Left renal pelvis (tissue), 4 donors: Measurements from ENCODE around the gene RALBP1. TPM values are rescaled to one million over a fixed set of nuclear protein-coding genes. Genes with fewer than 3 reads are reported as not detected.
A peak's percentile ranks its signal among the peaks of the same experiment; 100 is the strongest.

ENCODE experiments used
- DNase-seq, 4 donors: peaks; one replicate each; pipeline ENCODE4 v3.0.0-alpha.2; 2013; ENCODE audit warnings: low read depth in 4 of 4, low spot score in 3 of 4
- polyA plus RNA-seq, 4 donors: library from polyadenylated mRNA; unstranded; fragments of 120-200 nt; gene quantifications; one replicate each; pipeline ENCODE4 v1.2.1, GENCODE V29; 2013; ENCODE audit not compliant: insufficient read length in 4 of 4

RALBP1 gene
- polyA plus RNA-seq, 4 donors, result 54.1 to 89.9 (median 83.9) TPM

DNA sequence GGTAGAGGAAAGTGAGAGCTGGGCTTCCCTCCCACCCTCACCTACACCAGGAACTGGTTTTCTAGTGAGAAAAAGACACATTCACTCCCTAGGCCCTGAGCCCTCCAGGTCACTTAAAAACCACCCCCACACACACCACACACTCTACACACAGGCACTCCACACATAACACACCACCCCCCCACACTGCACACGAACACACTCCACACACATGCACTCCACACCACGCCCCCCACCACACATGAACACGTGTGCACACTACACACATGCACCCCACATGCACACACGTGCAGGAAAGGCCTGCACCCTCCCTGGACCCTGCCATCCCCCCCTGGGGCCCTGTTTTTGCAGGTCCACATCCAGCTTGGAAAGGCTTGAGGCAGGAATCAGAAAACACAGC lies 67.6 kb downstream of the RALBP1 start:
- DNase-seq, result no peak

DNA sequence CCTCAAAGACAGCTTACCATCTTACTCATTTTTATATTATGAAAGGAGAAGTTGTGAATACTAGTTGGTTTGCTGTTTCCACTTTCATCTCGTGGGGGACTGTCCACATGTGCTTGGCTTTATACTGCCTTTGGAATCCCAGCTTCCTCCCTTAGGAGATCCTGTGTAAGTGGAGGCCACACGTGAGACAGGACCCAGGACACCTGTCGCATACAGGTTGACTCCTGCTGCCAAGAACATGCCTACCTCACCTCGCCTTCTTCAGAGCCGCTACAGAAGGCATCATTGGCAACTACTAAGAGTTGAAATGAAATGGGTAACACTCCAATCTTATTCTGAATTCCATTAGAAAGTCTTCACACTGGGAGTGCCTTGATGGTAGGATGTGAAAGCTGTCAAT lies 69.7 kb downstream of the RALBP1 start:
- no peak for DNase-seq

DNA sequence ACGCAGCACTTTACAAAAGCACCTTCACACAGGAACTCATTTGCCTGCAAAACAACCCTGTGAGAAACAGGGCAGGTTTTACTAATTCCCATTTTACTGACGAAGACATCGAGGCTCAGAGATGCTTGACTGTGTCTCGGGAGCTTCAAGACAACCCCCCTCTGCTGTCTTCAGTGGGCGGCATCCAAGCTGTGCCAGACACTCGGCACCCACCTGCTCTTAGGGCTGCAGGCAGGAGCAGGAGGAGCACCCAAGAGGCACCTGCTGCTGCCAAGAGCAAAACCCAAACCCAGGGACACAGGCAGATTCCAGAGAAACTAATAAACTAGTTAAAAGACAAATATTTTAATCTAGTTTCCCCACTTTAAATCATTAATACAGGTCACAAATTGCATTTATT lies 71.2 kb downstream of the RALBP1 start:
- no peak for DNase-seq

DNA sequence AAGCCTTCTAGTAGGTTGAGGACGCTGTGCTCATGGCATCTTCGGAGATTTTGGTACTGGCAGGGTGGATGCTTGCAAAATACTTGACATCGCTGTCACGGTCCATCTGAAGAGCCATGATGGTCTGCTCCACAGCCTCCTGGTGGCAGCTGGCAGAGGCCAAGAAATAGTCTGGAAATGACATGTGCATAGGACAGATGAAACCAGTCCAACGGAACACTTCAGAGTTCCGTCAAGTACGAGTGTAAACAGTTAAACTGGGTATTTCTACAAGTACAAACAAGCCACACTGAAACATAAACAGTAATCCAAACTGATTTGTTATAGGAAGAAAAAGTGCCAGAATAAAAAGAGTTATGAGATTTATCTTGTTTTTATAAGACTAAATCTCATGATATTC lies 72.5 kb downstream of the RALBP1 start:
- DNase-seq, result no peak

DNA sequence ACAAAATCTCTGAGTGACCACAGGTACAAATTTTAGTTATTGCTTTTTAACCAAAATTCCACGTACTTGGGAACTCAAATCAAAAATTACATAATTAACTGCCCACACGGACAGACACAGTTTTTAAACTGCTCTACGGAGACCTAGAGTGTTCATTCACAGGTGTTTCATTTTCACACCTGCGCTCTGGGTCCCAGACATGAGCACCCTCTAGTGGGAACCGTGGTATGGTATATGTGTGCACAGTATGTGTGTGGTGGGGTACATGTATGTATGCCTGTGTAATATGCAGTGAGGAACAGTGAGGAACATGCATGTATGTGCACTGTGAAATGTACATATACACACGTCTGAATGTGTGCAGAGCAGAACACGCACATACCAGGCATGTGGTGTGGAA lies 74.1 kb downstream of the RALBP1 start:
- no peak for DNase-seq

DNA sequence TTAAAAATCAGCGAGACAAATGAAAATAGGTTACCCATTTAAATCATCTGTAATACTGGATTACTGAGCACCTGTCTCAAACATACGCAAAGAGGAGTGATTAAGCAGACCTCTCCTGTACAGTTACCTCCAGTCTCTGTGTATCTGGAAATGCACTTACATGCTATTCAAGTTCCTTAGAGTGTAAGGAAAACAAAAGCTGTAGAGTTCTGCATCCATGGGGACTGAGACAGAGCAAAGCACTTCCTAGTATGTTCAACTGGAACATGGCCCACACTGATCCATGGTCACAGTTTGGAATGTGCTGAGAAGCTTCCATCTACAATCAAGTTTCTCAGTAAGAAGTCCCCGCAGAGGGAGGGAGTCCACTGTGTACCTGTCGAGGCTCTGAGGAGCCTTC lies 75.1 kb downstream of the RALBP1 start:
- DNase-seq, result no peak

DNA sequence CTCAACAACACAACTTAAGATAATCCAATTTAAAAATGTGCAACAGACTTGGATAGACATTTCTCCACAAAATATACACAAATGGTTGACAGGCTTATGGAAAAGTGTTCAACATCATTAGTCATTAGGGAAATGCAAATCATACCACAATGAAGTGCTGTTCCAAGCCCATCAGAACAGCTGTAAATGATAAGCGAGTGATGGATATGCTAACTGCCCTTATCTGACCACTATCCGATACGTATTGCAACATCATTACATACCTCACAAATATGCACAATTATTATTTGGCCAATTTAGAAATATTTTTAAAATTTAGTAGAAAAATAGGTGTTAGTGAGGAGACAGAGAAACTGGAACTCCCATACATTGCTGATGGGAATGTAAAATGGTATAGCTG lies 76.9 kb downstream of the RALBP1 start:
- no peak for DNase-seq

DNA sequence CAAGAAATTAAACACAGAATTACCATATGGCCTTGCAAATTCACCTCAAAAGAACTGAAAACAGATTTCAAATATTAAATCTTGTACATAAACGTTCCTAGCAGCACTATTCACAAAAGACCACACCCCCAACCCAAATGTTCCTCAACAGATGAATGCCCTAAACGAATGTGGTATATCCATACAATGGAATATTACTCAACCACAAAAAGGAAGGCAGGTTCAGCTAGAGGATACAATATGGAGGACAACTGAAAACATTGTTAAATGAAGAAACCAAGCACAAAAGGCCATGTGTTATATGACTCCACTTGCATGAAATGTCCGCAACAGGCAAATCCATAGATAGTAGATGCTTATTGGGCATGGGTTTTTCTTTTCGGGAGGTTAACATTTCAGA lies 77.3 kb downstream of the RALBP1 start:
- no peak for DNase-seq

DNA sequence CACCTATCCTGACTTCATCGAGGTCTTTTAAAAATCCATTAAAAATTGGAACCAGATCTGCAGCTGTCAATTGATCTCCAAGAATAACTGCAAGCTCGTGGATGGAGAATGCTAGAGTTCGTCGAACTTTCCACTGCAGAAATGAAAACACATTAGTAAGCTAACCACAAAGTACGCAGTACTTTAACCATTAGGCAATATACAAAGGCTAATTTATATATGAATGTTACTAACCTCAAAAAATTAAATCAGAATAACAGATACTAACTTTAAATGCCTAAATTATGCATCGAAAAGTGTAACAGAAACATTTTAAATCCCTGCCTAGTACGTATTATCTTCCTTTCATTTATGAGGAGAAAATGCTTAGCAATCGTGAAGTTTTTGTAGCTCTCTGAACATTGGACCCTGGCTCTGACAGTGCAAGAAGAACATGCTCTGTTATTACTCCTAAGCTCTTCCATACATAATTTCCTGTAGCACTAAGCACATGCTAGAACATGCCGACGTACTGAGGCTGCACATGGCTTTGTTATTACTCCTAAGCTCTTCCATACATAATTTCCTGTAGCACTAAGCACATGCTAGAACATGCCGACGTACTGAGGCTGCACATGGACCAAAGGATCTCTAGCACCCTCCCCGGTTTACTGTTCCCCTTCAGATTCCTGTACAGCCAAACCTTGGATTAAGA lies 82.1 kb downstream of the RALBP1 start:
- DNase-seq, result no peak

DNA sequence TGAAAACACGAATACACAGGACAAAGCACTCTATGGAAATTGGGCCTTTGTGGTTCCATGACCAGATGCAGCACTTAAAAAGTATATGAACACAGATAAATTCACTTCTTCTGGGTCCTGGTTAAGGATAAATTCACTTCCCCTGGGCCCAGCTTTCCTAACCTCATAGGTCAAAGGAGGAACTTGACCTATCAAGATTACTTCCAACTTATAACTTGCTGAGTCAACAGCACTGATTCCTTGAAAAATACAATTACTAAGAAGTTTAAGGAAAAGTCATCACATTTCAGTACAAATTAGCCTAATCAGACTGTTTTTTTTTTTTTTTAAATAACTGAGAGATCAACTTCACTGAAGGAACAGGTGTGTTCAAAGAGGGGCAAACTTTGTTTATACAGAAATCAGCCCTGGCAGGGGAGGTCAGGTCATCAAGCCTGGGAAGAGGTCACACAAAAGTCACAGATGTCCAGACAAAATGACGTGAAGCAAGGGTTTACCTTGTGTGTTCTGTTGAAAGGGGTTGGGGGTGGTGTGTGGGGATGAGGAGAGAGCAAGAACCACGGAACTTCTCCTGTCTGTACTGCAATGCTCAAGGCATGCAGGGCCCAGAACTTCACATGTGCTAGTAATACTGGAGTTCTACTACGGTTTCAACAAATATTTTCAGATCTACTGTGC lies 83.2 kb downstream of the RALBP1 start:
- no peak for DNase-seq

DNA sequence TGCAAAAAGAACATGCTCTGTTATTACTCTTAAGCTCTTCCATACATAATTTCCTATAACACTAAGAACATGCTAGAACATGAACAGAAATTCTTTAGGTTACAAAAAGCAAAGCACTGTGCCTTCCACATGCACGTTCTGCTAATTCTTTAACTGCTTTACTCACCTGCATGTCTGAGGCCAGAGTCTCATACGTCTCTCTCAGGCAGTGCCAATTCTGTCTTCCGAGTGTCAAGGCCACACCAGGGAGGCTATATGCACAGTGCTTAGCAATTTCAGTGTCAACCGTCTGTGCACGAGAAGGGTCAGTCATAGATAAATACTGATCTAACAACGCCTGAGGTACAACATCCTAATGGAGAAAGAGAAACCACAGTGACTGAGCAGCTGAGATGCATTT lies 83.9 kb downstream of the RALBP1 start:
- no peak for DNase-seq

DNA sequence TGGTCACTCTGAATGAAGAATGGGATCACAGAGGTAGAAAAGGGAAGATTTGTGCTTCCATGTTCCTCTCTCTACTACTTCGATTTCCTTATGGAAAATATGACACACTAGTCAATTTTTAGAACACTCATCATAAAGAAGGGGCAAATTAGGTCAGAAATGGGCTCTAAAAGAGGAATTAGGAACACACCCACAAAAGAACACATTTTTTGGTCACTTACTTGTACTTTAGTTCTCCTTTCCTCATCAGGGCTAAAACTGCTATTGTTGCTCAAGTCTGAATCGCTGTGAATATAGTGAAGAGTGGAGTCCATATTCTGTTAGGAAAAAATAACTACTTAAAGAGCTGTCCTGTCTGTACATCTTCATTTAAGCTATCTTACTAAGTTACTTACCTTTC lies 86.4 kb downstream of the RALBP1 start:
- DNase-seq, result no peak

DNA sequence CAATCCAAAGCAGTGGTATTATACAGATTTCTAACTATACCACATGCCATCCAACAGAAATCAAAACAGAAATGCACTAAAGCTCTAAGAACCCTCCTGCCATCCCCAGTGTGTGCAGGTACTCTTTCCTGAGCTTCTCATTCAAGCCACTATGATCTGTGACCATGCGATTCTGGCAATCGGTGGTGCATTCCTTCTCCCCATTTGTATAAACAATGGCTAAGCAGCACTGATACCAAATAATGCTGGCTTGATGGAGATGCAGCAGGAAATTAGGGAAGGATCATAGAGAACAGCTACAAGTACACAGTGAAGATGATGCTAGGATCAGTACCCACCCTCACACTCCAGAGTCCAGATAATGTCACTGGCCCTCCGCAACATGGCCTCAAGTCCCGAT lies 87.3 kb downstream of the RALBP1 start:
- no peak for DNase-seq

DNA sequence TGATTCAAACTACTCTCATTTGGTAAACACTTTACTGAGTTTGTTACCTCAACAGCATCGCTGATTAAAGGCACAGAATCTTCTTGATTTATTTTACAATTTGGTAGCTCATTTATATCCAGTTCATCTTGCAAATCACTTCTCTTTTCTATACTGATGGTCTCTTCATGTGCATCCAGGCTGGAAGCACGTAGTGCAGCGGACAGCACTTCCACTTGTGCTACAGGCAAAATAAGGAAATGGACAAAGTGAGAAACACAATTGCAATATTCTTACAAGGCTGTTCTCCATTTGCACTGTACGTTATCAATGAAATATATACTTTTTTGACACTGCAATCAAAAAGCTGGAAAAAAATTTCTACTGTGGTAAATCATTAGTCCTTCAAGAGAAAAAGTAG lies 88.0 kb downstream of the RALBP1 start:
- no peak for DNase-seq

DNA sequence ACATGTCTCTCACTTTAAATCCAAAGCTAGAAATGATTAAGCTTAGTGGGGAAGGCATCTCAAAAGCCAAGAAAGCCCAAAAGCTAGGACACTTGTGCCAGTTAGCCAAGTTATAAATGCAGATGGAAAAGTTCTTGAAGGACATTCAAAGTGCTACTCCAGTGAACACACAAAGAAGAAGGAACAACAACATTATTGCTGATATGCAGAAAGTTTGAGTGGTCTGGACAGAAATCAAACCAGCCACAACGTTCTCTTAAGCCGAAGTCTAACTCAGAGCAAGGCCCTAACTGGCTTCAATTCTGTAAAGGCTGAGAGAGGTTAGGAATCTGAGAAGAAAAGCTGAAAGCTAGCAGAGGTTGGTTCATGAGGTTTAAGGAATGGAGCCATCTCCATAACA lies 90.1 kb downstream of the RALBP1 start:
- DNase-seq, result no peak

DNA sequence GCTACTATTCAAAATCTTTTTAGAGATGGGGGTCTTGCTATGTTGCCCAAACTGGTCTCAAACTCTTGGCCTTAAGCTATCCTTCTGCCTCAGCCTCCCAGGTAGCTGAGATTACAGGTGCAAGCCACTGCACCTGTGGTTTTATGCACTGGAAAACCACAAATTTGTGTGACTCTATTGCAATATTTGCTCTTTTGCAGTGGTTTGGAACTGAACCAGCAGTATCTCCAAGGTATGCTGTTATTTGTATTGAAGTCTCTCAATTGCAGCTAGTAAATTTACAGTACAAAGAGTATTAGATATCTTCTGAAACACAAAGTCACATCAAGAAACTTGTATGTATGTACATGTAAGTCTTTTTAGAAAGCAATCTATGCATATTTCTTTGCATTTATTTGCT lies 92.9 kb downstream of the RALBP1 start:
- DNase-seq, result no peak

DNA sequence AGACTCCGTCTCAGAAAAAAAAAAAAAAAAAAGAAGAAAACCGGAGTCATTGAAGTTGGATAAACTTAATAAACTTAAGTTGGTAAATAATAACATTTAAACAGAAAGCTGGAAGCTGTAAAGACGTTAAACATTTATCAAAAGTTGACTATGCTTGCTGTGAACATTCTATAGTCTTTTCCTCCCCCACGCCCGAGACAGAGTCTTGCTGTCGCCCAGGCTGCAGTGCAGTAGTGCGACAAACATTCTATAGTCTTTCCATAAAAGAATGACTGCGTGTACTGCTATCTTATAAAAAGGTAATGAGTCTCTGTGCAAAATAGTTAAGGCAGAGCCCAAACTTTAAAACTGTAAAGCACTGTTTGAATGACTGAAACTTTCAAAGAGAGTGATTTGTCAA lies 93.9 kb downstream of the RALBP1 start:
- peak in 1 of 4 donors; percentile 3 for DNase-seq

DNA sequence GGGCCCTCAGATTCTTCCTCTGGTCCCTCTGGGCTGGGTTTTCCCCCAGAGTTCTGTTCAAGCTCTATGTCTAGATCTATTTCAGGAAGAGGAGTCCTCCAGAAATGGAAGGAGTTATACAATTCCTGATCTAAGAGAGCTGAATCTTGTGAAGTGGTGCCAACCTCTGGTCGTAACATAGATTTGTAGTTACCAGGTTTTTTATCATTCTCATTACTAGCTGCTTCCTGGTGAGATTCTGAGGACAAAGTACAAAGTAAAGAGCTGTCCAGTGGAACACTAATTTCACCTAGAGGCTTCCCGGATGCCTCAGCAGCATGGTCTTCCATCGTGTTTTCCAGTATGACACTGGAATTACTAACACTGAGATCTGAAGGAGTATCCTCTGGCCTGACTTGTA lies 94.9 kb downstream of the RALBP1 start:
- DNase-seq, result no peak

DNA sequence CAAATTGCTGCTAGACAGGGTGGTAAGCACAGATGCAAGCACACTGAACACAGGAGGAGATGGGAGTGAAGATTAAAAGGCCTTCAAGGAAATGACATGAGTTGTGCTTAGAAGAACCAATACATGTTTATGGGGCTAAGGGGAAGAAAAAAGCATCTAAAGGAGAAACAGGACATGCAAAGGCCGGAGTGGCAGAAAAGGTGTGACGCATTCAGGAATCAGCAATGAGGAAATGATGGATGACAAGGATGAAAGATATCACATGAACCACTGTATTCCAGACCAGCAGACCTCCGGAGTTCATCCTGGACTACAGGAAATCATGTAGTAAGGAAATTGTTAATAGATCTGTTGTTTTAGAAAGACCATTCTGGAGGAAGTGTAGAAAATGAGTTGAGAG lies 96.2 kb downstream of the RALBP1 start:
- no peak for DNase-seq

DNA sequence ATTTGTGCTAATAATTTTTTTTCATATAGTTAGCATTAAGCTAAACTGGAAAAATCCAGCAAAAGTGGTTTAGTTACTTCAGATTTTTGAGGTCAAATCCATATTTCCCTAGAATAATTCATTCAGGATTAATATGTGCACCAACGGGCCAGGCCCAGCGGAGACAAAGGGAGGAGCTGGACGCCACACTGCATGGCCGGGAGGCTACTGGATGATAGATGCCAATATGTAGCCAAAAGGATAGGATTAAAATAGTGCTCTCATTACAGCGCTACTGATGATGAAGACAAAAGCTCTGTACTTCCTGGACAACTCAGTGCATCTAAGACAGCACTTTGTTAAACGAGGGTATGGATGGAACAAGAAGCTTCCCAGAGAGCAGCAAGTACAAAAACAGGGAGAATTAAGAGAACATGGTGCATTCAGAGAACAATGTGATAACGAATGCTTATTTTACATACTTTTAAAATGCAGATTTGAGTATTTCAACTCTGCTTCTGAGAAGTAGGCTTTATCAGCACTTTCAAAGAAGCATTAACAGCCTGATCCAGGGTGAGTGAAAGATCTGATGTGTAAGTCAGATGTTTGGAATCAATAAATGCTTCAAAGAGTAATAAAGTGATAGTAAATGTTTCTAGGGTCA lies 99.3 kb downstream of the RALBP1 start:
- no peak for DNase-seq

DNA sequence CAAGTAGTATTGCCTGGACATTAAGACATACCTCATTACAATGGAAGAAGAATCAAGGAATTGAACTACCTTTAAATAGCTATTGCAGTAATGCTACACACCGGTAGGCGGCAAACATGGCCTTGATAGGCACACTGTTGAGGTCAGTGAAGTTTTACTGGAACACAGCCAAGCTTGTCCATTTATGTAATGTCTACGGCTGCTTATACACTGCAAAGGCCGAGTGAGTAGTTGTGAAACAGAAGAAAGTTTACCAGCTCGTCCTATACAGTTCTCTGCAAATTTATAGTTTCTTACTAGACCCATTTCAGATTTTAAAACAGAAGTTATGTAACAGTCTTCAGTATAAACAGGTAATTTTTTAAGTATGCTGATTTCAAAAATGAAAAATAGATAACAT lies 100.2 kb downstream of the RALBP1 start:
- peak; percentile 70 to 81 (median 80) for DNase-seq

DNA sequence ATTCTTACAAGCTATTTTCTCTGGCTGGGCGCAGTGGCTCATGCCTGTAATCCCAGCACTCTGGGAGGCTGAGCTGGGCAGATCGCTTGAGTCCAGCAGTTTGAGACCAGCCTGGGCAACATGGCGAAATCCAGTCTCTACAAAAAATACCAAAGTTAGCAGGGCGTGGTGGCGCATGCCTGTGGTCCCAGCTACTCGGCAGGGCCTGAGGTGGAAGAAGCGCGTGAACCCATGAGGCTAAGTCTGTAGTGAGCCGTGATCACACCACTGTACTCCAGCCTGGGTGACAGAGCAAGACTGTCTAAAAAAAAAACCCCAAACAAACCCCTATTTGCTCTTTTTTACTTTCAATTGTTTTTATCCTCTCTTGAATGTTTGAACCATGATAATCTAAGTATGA lies 102.0 kb downstream of the RALBP1 start:
- DNase-seq, result no peak
